Hindlimb muscle (tissue), 1 donor: ENCODE measurements around the gene CDC42EP4. TPM values are rescaled to one million over a fixed set of nuclear protein-coding genes. Genes with fewer than 3 reads are reported as not detected.

Source experiments
- DNase-seq: peaks from one replicate; pipeline ENCODE4 v3.0.0-alpha.2; 2013
- polyA plus RNA-seq: library from polyadenylated mRNA; unstranded; fragments of 120-200 nt; gene quantifications from one replicate; pipeline ENCODE4 v1.2.1, GENCODE V29; 2013; ENCODE audit not compliant: insufficient read length

CDC42EP4 gene
- 21.5 TPM for polyA plus RNA-seq

GRCh38 chr17:73311781-73312641 lies at the start of gene CDC42EP4:
Gene CDC42EP4, minus strand, starts transcription at chr17:73312001. Its CDS starts 25,501 bp downstream, at chr17:73286500.
- peak; percentile 95 for DNase-seq

- no peak for DNase-seq
Observed at GRCh38 chr17:73360961-73361761, 49.4 kb upstream of the CDC42EP4 start.

DNA sequence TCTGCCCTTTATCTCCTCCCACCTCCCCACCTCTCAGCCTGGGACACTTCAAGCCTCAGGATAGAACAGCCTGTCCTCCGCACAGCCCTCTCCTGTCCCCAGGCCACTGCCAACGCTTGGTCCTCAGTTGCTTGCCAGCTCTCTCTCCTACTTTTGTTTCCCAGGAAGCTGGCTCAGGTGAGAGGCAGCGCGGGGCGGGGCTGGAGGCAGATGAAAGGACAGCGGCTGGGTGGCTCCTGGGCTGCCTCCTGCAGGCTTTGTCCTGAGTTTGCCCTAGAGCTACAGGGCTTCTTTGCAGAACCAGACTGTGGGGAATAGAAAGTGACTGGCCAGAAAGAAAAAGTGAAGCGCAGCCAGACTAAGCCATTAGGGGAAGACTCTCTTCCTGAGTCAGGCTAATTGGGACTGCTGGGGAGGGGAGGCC lies 48.2 kb upstream of the CDC42EP4 start:
- DNase-seq, result no peak

GRCh38 chr17:73359352-73359751 lies 47.6 kb upstream of the CDC42EP4 start:
- DNase-seq, result no peak

- no peak for DNase-seq
Observed at GRCh38 chr17:73358668-73359067, 46.9 kb upstream of the CDC42EP4 start.

GRCh38 chr17:73357981-73358380 lies 46.2 kb upstream of the CDC42EP4 start:
- no peak for DNase-seq

GRCh38 chr17:73357318-73357717 lies 45.5 kb upstream of the CDC42EP4 start:
- DNase-seq, result no peak

DNA sequence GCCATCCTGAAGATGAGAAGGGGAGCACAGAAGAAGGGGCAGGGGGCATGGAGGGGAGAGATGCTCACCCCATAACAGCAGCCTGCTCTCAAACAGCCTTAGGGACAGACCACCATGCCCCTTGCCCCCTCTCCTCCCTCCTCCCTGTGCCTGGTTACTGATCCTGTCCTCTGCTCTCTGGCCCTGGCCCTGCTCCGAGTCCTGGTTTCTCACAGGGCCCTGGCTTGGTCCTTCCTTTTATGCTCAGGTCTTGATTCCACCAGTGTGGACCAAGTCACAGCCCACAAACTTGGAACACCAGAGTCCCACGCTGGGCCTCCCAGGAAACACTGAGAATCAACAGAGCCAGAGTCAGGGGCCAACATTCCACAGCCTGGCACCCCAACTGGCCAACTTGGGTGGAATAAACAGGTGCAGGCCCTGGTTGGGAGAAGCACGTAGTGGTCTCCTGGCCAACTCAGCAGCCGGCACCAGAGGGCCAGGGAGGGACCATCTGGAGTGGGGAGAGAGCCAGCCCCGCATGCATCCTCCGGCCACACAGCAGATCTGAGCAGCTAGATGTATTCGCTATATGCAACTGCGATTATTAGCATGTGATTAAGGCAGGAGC lies 44.9 kb upstream of the CDC42EP4 start:
- DNase-seq, result no peak

- DNase-seq, result no peak
Observed at GRCh38 chr17:73354423-73355284, 42.9 kb upstream of the CDC42EP4 start.

DNA sequence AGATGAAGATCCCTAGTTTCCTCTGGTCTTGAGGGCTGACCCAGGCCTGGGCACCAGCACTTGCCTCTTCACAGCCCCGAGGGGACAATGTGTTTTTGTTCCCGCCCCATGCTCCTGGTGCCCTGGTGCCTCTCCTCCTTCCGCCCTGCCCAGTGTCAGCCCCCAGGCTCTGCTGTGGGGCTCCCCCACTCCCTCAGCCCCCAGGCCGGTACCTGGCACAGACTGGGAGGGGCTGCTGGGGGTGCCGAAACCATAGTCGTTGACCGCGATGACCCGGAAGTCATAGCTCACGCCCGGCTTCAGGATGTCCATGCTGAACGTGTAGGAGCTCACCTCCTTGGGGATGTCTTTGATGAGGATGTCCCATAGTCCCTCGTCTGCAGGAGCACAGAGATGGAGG lies 40.5 kb upstream of the CDC42EP4 start:
- no peak for DNase-seq

- DNase-seq, result no peak
Observed at GRCh38 chr17:73351764-73352163, 40.0 kb upstream of the CDC42EP4 start.

- DNase-seq, result no peak
Observed at GRCh38 chr17:73350864-73351263, 39.1 kb upstream of the CDC42EP4 start.

GRCh38 chr17:73349647-73350046 lies 37.8 kb upstream of the CDC42EP4 start:
- no peak for DNase-seq

DNA sequence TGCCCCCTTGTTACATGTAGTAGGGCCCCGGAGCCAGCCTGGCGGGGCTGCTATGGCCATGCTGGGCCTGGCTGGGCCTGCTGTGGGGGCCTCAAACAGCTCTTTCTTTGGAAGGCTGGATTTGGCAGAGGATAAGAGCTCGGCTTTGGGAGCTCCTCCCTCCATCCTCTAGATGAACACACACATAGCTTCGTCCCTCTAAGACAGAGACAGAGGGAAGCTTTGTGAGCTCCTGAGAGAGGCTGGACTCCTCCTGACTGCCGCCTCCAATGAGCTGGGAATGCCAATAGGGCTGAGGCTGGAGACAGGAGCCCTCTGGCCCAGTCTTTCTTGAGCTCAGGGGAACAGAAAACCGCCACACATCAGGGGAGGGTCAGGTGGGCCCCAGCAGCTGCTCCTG lies 37.3 kb upstream of the CDC42EP4 start:
- no peak for DNase-seq

- DNase-seq, result no peak
Observed at GRCh38 chr17:73348829-73349095, 37.0 kb upstream of the CDC42EP4 start.

DNA sequence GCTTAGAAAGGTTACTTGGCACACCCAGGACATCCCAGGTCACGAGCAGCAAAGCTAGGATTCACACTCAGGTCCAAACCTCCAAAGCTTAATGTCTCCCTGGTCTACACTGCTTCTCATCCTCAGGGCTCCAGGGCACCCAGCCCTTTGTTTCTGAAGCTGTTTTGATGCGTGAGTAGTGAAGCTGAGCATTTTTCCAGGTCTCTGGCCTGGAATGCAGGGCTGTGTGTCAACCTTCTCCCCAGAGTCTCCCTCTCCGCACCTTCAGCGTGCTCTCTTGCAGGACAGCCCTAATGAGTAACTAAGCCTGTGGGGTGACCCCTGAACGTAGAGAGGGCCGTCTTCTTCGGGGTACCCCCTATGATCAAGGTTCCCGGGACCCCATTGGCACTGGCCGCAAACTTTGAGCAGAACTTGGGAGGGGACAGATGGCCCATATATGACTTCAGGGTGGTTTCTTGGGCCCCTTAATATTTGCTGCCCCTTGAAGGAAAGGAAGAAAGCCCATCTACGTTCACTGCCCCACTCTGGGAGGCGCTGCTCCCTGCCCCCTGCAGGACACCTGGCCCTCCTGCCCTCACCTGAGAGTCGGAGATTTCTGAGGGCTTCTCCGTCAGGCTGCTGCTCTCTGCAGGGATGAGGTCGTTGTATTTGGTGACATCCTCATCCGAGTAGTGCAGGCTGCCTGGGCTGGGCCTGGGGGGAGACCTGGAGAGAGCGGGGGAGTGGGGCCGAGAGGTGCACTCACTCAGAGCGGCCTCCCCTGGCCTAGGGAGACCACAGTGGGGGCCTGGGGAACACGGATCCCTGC lies 36.4 kb upstream of the CDC42EP4 start:
- no peak for DNase-seq

DNA sequence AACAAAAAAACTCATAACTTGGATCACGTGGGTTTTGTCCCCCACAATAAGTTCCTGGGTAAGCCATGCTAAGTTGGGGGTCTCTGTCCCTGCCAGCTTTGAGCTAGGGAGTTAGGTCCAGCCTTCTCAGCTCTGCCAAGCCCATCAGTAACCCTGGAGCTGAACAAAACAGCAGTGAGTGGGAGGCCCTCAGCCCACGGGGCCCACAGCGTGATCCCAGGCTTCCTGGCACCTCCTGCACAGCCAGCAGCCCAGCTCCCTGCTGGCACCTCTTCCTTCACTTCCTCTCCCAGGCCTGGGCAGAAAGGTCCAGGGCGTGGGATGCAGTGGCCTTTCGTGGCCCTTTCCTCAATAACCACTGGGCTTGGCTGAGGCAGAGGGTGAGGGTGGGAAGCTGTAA lies 35.5 kb upstream of the CDC42EP4 start:
- no peak for DNase-seq

- no peak for DNase-seq
Observed at GRCh38 chr17:73346501-73347162, 34.8 kb upstream of the CDC42EP4 start.

GRCh38 chr17:73343739-73344454 lies 32.1 kb upstream of the CDC42EP4 start:
- no peak for DNase-seq

DNA sequence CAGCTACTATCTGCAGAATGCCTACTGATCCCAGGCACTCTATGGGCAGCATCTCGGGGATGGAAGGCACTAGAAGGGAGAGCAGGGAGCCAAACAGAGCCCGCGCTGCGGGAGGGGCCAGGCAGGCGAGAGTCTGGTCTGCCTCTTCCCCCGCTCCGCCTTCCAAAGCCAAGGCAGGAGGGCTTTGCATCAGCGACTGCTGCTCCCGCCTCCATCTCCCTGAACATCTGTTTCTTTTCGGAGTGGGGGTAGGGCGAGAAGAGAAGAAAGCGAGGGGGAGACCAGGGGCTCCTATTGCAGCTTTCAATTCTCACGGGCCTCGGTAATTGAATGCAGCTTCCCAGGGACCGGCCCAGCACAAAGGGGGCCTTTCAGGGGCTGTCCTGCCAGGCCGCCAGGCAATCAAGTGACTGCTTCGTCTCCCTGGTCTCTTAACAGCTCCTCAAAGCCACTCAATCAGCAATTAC lies 31.4 kb upstream of the CDC42EP4 start:
- DNase-seq, result peak; percentile 83
